Dermis blood vessel endothelial cell (primary cell): ENCODE results near the gene MTMR3. TPM values are rescaled to one million over a fixed set of nuclear protein-coding genes. Genes with fewer than 3 reads are reported as not detected.

Experiments used
- DNase-seq: peaks from one replicate; pipeline ENCODE4 v3.0.0; 2010
- total RNA-seq: library from RNA; depleted of rRNA; stranded (reverse); fragments of >200 nt; gene quantifications from 2 replicates; pipeline ENCODE4 v1.2.3, GENCODE V29; 2014

The MTMR3 gene
- total RNA-seq, 1 donor from 2014 or later: 41.4 TPM

DNA sequence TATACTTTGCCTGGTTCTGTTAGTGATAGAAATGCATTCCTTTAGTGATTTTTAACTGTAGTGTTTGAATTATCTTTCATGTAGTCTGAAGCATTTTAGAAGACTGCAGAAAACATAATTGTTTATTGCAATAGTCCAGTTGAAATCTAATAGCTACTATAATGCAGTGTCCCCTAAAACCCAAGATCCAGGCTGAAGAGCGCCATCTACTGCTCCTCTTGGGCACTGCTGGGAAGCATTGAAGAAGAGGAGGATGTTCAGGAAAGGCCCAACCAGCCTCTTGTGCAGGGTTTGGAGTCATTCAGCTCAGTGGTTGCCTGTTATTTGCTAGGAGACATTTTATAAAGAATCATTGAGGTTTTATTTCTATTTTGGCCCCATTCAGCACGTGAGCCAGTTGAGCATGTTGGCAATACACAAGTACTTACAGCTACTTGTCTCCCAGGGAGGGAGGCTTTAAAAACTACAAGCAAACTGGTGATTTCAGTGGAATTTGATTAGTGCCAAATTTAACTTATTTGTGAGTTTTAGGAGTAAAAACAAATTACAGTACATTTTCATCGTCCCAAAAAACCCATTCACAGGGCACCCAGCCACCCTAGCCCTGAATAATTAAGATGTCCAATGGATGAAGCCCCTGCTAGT lies 122.4 kb downstream of the MTMR3 start:
- peak; percentile 84 for DNase-seq

DNA sequence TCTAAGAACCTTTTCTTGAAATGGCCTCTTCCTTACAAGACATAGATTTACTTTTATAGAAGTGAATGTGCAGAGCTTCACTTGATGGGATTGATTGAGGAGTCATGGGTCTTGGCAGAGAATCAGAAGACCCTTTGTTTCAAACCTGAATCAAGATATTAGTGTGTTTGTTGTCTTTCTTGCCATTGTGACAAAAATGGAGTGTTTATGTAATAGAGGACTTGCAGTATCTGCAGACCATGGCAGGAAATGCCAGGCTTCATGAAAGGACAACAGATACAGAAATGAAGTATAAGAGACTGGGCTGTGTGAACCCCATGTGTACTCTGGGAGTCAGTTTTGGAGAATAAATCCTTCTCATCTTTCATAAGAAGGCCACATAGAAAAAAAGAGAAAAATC lies 124.4 kb downstream of the MTMR3 start:
- DNase-seq: no peak

DNA sequence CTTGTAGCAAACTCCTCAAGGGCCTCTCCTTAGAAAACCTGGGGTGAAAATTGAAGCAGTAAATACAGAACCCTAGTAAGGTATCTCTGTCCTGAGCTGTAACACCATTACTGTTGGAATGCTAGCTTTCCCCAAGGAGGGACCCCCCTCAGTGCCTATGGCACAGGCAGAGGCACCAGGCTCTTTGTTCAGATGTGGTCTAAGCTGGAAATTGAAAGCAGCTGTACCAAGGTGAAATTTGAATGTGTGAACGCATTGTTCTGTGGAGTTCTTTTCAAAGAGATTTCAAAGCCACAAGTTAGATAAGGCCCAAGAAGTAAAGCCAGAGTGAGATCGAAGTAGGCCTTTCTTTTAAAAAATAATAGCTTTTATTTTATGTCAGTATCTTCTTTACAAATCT lies 125.4 kb downstream of the MTMR3 start:
- no peak for DNase-seq

GRCh38 chr22:30009478-30009877 lies 126.5 kb downstream of the MTMR3 start:
- DNase-seq: no peak

- no peak for DNase-seq
These were observed 127.9 kb downstream of the MTMR3 start for GRCh38 chr22:30010789-30011405.

GRCh38 chr22:30013201-30013600 lies 130.2 kb downstream of the MTMR3 start:
- DNase-seq: no peak

DNA sequence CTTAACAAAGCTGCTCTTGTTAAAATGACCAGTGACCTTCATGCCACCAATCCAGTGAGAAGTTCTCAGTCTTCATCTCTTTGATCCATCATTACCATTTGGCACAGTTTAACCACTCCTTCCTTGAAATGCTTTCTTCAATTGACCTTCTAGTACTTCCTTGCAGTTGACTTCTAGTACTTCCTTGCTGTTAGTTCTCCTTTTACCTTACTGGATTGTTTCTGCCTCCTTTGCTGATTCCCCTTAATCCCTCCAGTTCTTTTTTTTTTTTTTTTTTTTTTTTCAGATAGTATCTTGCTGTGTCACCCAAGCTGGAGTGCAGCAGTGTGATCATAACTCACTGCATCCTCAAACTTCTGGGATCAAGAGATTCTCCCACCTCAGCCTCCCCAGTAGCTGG lies 131.3 kb downstream of the MTMR3 start:
- DNase-seq: no peak

GRCh38 chr22:30015229-30015797 lies 132.3 kb downstream of the MTMR3 start:
- no peak for DNase-seq

- DNase-seq: no peak
These were observed 132.9 kb downstream of the MTMR3 start for GRCh38 chr22:30015846-30016245.

DNA sequence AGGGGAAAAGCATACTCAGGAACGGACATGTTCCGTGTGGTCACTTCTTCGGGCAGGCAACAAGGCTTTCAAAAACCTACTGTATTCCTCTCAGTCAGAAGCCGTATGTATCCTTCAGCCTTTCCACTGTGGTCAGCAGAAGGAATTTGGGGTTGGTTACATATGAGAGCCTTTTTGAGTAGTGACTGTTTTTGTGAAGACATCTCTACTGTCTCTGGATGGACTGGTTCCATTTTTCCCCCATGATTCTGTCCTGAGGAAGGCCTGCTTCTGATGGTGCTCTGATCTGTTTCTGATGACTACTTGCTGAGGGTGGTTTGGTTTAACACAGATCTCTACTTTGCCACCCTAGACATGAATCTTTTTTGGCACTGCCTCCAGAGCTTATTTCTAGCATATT lies 133.6 kb downstream of the MTMR3 start:
- no peak for DNase-seq

DNA sequence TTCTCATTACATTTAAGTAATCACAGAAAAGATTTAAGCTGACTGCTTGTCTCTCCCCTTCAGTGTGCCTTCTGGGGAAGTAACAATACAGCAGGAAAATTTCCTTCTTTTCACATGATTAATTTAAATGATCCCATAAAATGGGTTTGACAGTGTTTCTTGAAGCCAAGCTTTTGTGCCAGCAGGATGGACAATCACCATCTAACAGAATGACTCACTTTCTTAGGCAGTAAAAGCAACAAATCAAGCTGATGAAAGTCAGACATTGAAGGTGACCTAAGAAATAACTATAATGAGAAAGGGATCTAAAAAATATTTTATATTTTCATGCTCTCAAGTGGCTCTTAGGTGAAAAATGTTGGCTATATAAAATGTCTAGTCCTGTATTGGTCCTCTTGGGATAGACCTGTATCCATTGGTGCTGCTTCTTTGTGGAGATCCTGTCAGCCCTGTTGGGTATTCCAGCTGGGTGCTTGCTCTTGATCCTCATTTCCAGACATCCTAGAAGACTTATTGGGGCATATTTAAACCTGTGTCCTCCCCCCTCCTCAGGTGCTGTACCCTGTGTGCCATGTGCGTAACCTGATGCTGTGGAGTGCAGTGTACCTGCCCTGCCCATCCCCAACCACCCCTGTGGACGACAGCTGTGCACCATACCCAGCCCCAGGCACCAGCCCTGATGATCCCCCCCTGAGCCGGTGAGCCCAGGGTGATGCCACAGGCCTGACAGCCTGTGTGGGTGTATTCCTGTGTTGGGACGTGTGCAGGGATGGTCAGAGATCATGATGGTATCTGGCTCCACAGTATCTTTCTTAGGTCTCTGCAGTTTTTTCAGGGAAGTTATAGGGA lies 134.6 kb downstream of the MTMR3 start:
- DNase-seq: peak; percentile 57

DNA sequence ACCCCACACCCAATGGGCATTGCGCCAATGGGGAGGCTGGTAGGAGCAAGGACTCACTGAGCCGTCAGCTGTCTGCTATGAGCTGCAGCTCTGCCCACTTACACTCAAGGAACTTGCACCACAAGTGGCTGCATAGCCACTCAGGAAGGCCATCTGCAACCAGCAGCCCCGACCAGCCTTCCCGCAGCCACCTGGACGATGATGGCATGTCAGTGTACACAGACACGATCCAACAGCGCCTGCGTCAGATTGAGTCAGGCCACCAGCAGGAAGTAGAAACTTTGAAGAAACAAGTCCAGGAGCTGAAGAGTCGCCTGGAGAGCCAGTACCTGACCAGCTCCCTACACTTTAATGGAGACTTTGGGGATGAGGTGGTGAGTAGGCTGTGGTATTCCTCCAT lies 137.5 kb downstream of the MTMR3 start:
- no peak for DNase-seq

- DNase-seq: no peak
These were observed 138.4 kb downstream of the MTMR3 start for GRCh38 chr22:30021338-30021737.

DNA sequence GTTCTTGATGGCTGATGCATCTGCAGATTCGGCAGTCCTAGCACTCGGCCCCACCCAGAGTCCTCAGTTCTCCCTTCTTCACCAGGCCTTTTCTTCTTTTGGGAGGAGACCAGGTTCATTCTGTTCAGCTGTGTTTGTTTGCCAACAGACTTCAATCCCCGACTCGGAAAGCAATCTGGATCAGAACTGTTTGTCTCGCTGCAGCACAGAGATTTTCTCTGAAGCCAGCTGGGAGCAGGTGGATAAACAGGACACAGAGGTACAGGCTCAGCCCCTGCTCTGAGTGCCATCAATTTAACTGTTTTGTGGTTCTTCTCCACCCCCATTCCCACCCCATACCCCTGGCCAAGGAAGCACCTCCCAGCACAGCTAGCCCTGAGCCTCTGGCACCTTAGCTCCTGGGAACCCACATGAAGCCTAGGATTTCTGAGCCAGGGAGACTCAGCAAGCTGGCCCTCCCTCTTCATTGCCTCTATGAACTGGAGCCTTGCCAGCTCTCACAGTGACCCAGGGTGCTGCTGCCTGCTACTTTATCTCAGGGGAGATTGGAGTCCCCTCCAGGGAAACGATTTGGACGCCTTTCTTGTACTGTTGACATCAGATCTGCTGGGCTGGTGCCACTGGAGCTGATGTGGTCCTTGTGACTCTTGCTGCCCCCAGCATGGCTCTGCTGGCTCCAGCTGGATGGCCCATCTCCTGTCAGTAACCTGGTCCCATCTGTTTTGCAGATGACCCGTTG lies 139.1 kb downstream of the MTMR3 start:
- DNase-seq: no peak

GRCh38 chr22:30023099-30023660 lies 140.2 kb downstream of the MTMR3 start:
- DNase-seq: no peak

- no peak for DNase-seq
These were observed 141.3 kb downstream of the MTMR3 start for GRCh38 chr22:30024231-30024630.

GRCh38 chr22:30025221-30025620 lies 142.2 kb downstream of the MTMR3 start:
- DNase-seq: no peak

- no peak for DNase-seq
These were observed 143.8 kb downstream of the MTMR3 start for GRCh38 chr22:30026756-30027155.

- no peak for DNase-seq
These were observed 144.2 kb downstream of the MTMR3 start for GRCh38 chr22:30027169-30027568.

DNA sequence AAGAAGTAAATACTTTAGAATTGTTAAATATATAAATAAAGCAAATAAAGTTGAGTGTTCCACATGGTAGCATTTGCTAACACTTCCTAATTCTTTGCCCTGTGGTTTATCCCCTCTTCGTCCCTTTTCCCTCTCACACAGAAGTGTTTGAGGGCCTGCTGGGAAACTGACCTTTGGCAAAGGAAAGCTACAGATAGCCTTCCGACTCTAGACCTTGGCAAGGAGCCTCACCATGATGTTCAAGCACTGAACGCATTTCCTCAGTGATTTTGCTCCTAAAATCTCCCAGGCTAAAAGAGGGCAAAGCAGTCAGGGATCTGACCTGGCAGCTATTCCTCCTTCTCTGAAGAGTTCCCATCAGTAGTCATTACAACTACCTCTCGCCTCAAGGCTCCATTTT lies 144.8 kb downstream of the MTMR3 start:
- DNase-seq: no peak

GRCh38 chr22:30028731-30029130 lies 145.8 kb downstream of the MTMR3 start:
- DNase-seq: no peak

GRCh38 chr22:30029512-30029911 lies 146.5 kb downstream of the MTMR3 start:
- DNase-seq: no peak
